HepG2 (cell line): ENCODE measurements around the gene ARHGAP29. TPM values are rescaled to one million over a fixed set of nuclear protein-coding genes. Genes with fewer than 3 reads are reported as not detected.

Experiments used
- ATAC-seq: fragments of 200-7000 bp; cut with Tn5 transposase; 3 replicates; pipeline ENCODE4 v1.9.1; 2020; ENCODE audit warnings: mild to moderate bottlenecking, moderate library complexity
- BruUV-seq: library from RNA; stranded (reverse); fragments of 400-500 nt; replicated peaks from 2 replicates; lab custom pipeline; 2021; lab: Mats Ljungman, UMichigan
- CTCF ChIA-PET: fragments of 300-600 bp; formaldehyde crosslinking; extraction: SDS; loops from one replicate; lab custom pipeline; 2021; ENCODE audit warnings: low total read pairs, inconsistent platforms, low intra/inter-chr PET ratio; lab: Yijun Ruan, JAX
- POLR2A ChIA-PET: fragments of 350-600 bp; sonication (Branson Sonifier 250); formaldehyde crosslinking; loops from one replicate; lab custom pipeline; 2020; ENCODE audit warnings: antibody characterized with exemption, inconsistent platforms; lab: Yijun Ruan, JAX
- DNase-seq: peaks from one replicate; pipeline ENCODE4 v3.0.0-alpha.2; 2015; ENCODE audit warnings: low spot score
- FAIRE-seq: peaks from 3 replicates; lab custom pipeline; 2011; peaks lifted over from hg19 to GRCh38; lab: Jason Lieb, UNC
- H2AFZ ChIP-seq: one replicate; pipeline ENCODE4 v1.6.1; 2011; ENCODE audit warnings: low read length, inconsistent platforms
- H3K27ac ChIP-seq: fragments of 300-600 bp; 3 replicates; pipeline ENCODE4 v1.8.0; 2011; ENCODE audit warnings: mixed run types, mild to moderate bottlenecking, mixed read lengths, low read length, inconsistent platforms; ENCODE audit not compliant: insufficient read depth; ENCODE audit errors: extremely low read length
- H3K27me3 ChIP-seq, 2 experiments: fragments of 200-600 bp in 1 of 2; 2 replicates in 1 of 2; 3 replicates in 1 of 2; pipeline versions ENCODE4 v1.6.0 to v1.8.0; 2011; ENCODE audit warnings: low read length in 2 of 2, mild to moderate bottlenecking in 2 of 2, moderate library complexity in 2 of 2, inconsistent platforms in 1 of 2; ENCODE audit not compliant: insufficient read depth in 2 of 2, control insufficient read depth in 1 of 2
- H3K36me3 ChIP-seq, 2 experiments: fragments of 200-600 bp in 1 of 2; replicated peaks in 1 of 2; 2 replicates in 1 of 2; 3 replicates in 1 of 2; pipeline versions ENCODE4 v1.5.1 to v1.8.0; 2011; ENCODE audit warnings: low read length in 2 of 2, inconsistent platforms in 1 of 2; ENCODE audit not compliant: insufficient read depth in 2 of 2, control insufficient read depth in 1 of 2
- H3K4me1 ChIP-seq: 2 replicates; pipeline ENCODE4 v1.5.1; 2012; ENCODE audit warnings: low read length, inconsistent platforms; ENCODE audit not compliant: insufficient read depth
- H3K4me2 ChIP-seq: 2 replicates; pipeline ENCODE4 v1.6.0; 2011; ENCODE audit warnings: low read depth, low read length, inconsistent platforms
- H3K4me3 ChIP-seq, 3 experiments: fragments of 200-600 bp in 1 of 3; sonication (generic), shearing (Covaris generic) in 1 of 3; replicated peaks in 1 of 3; 2 replicates each; pipeline ENCODE4 v1.5.1; 2011 to 2016; ENCODE audit warnings: low read length in 3 of 3, inconsistent platforms in 2 of 3, low read depth in 2 of 3, mild to moderate bottlenecking in 2 of 3, control low read depth in 1 of 3, mixed read lengths in 1 of 3; ENCODE audit not compliant: insufficient read depth in 1 of 3
- H3K79me2 ChIP-seq: one replicate; pipeline ENCODE4 v1.6.1; 2011; ENCODE audit warnings: low read length, inconsistent platforms; ENCODE audit not compliant: insufficient read depth
- H3K9ac ChIP-seq: 2 replicates; pipeline ENCODE4 v1.6.0; 2011; ENCODE audit warnings: mild to moderate bottlenecking, low read depth, low read length, inconsistent platforms; ENCODE audit not compliant: insufficient read depth
- H3K9me3 ChIP-seq: 2 replicates; pipeline ENCODE4 v1.5.1; 2012; ENCODE audit warnings: mild to moderate bottlenecking, low read length
- H4K20me1 ChIP-seq: 2 replicates; pipeline ENCODE4 v1.6.0; 2011; ENCODE audit warnings: inconsistent platforms, mild to moderate bottlenecking, low read length, moderate library complexity; ENCODE audit not compliant: insufficient read depth
- RBM39 ChIP-seq: fragments of 200-400 bp; formaldehyde crosslinking; IDR thresholded peaks from one replicate; pipeline ENCODE4 v1.6.1; 2018; ENCODE audit warnings: antibody characterized with exemption, mild to moderate bottlenecking, low read depth, low read length; ENCODE audit not compliant: poor library complexity, severe bottlenecking
- TRIM24 ChIP-seq: sonication (generic); formaldehyde crosslinking; IDR thresholded peaks from 2 replicates; pipeline ENCODE4 v1.8.0; 2022; ENCODE audit warnings: mild to moderate bottlenecking, missing genetic modification reagents
- ZNF263 ChIP-seq: sonication (generic); formaldehyde crosslinking; IDR thresholded peaks from 2 replicates; pipeline ENCODE4 v1.4.0; 2020; ENCODE audit warnings: missing genetic modification reagents
- ZNF333 ChIP-seq: sonication (generic); formaldehyde crosslinking; IDR thresholded peaks from 2 replicates; pipeline ENCODE4 v1.4.0; 2020; ENCODE audit warnings: mild to moderate bottlenecking, missing genetic modification reagents, borderline replicate concordance
- ZSCAN20 ChIP-seq: sonication (generic); formaldehyde crosslinking; IDR thresholded peaks from 2 replicates; pipeline ENCODE4 v1.4.0; 2020; ENCODE audit warnings: missing genetic modification reagents, mild to moderate bottlenecking, borderline replicate concordance
- WGBS: methylation state at CpG from one replicate; pipeline ENCODE4 v1.1.6; 2017; ENCODE audit warnings: low lambda C conversion rate; 5-methylcytosine and 5-hydroxymethylcytosine counted together
- in situ Hi-C: cut with HindIII; loops from 2 replicates; pipeline ENCODE4 v1.10.0; 2017; ENCODE audit warnings: low pct_unique_long_range_greater_than_20kb; ENCODE audit not compliant: extremely low pct_ligation_motif_present
- intact Hi-C: fragments of 100-400 bp; cut with micrococcal nuclease; formaldehyde crosslinking; loops from one replicate; pipeline ENCODE4 v1.10.0; 2022; ENCODE audit not compliant: unreplicated experiment
- polyA plus RNA-seq, 8 experiments: library from polyadenylated mRNA; depleted of rRNA in 3 of 8; stranded (reverse) in 7 of 8; unstranded in 1 of 8; fragments of >200 nt; fragmentation: Illumina TruSeq in 4 of 8; extraction: Trizol in 4 of 8; gene quantifications; 2 replicates each; pipeline versions ENCODE4 v1.2.1 to v1.2.3, GENCODE V29; 2011 to 2016; ENCODE audit warnings: low read depth in 4 of 8, missing spikeins in 1 of 8, mixed read lengths in 1 of 8; ENCODE audit not compliant: insufficient read depth in 1 of 8
- total RNA-seq, 5 experiments: library from RNA; depleted of rRNA; stranded (reverse); fragments of >200 nt; fragmentation: Illumina TruSeq; extraction: Trizol; gene quantifications; 2 replicates each; pipeline ENCODE4 v1.2.3, GENCODE V29; 2016; ENCODE audit warnings: low read depth in 1 of 5
- TF ChIP-seq, protein P1 (sequence below): sonication (generic); formaldehyde crosslinking; IDR thresholded peaks from 2 replicates; pipeline ENCODE4 v1.4.0; 2020; ENCODE audit warnings: missing genetic modification reagents

ARHGAP29 gene
- total and polyA plus RNA-seq, 2 of the 13 experiments (the other 11 are each of a cell fraction or from before 2014, with no cell fraction given), result 12.8 to 18.3 TPM

DNA sequence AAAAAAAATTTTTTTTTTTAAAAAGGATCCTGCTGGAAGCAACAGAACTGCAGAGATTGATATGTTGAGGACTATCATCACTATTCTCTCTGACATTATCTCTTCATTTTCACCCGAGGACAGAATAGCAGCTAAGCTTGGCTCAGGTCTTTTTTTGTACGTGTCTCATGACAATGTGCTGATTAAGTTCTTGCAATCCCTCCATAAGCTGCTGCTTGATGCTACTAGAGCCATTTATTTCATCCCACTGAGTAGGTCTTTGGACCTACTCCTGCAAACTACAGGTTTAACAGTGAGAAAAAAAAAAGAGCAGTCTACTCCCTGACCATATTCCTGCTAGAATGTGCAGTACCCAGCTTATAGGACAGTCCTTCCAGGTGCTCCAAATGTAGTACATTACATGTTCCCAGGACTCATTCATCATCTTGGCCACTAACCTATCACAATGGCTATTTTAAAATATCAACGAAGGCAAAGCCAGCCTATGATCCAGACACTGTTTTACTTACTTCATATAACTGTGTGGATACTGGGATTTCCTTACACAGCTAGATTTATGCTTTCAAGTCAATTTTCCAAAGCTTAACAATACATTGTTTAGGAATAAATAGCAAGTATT lies 54.1 kb downstream of the ARHGAP29 start (continued):
- TF ChIP-seq ZSCAN20 (CRISPR knock-in tag) (no peak), TRIM24 (CRISPR knock-in tag) (no peak)

- Histone ChIP-seq H3K27ac (no peak overlapping the region), H3K4me3 (no peak overlapping the region), H3K9ac (no peak overlapping the region), H3K4me2 (no peak overlapping the region), H3K79me2 (no peaks in the 10 kb centered on the region), H3K27me3 (no peaks in the 10 kb centered on the region; a peak in 1 of 5 replicates), H3K4me1 (no peaks in the 10 kb centered on the region), H3K9me3 (no peaks in the 10 kb centered on the region), H3K36me3 (peaks cover 8 to 45% of the 10 kb centered on the region in 2 experiments), H4K20me1 (no peaks in the 10 kb centered on the region), H2AFZ (no peak overlapping the region)
- DNase-seq, result no peak
- intact Hi-C loops, result no loop called here
- no peak for FAIRE-seq
- ChIA-PET CTCF (no interaction called here), POLR2A (no interaction called here)
- TF ChIP-seq ZNF263 (CRISPR knock-in tag) (no peak), RBM39 (no peak), ZNF333 (CRISPR knock-in tag) (no peak)
- TF ChIP-seq, protein P1, sequence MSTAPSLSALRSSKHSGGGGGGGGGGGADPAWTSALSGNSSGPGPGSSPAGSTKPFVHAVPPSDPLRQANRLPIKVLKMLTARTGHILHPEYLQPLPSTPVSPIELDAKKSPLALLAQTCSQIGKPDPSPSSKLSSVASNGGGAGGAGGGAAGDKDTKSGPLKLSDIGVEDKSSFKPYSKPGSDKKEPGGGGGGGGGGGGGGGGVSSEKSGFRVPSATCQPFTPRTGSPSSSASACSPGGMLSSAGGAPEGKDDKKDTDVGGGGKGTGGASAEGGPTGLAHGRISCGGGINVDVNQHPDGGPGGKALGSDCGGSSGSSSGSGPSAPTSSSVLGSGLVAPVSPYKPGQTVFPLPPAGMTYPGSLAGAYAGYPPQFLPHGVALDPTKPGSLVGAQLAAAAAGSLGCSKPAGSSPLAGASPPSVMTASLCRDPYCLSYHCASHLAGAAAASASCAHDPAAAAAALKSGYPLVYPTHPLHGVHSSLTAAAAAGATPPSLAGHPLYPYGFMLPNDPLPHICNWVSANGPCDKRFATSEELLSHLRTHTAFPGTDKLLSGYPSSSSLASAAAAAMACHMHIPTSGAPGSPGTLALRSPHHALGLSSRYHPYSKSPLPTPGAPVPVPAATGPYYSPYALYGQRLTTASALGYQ (CRISPR knock-in tag), result no peak
- BruUV-seq, result no TSS peak
- in situ Hi-C loops, result no loop called here
- WGBS, result 97% methylated on average over 1 of the region's 1 CpG
- ATAC-seq, result no peak
Observed at GRCh38 chr1:94182191-94182590, 55.2 kb downstream of the ARHGAP29 start.
